DND-41 (cell line): Measurements from ENCODE around the gene EHD3.

Experiments
- EZH2 ChIP-seq: IDR thresholded peaks from 3 replicates; pipeline ENCODE4 v1.6.1; 2012; ENCODE audit warnings: borderline replicate concordance, low read depth, mild to moderate bottlenecking, moderate library complexity, low read length, inconsistent platforms; ENCODE audit not compliant: severe bottlenecking
- TF ChIP-seq, protein P1 (sequence below): IDR thresholded peaks from 2 replicates; pipeline ENCODE4 v1.5.1; 2012; ENCODE audit warnings: borderline replicate concordance, low read length, moderate library complexity, mild to moderate bottlenecking; ENCODE audit not compliant: poor library complexity, severe bottlenecking; ENCODE audit errors: extremely low read depth

DNA sequence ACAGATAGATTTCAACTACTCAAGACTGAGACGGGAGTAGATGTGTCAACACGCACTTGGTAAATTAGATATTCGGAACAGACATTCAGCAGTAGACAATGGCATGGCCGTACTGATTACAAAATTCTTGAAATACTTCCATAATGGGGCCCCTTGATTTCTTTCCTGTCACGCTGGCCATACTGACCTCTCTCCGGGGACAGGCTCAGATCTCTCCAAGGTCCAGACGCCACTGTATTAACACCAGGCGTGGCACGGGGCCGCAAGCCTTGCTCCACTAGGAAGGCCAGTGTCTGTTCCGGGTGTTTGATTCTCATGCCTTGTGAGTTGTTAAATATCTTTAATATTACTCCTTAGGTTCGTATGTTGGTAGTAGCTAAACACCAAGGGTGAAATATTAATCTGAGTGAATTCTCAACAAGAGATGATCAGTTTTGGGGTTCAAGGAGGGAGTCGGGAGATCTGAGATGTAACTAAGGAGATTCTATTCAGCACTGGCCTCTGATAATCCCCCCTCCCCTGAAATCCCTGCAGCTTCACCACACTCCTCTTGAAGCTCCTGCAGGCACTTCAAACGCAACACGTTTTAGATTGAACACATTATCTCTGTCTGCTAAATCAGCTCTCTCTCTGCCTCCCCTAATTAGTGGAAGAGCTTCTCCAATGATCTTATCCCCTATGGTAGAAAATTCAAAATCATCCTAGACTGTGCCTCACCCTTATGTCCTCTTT, 2.2 kb upstream of the EHD3 start:
- TF ChIP-seq, protein P1, sequence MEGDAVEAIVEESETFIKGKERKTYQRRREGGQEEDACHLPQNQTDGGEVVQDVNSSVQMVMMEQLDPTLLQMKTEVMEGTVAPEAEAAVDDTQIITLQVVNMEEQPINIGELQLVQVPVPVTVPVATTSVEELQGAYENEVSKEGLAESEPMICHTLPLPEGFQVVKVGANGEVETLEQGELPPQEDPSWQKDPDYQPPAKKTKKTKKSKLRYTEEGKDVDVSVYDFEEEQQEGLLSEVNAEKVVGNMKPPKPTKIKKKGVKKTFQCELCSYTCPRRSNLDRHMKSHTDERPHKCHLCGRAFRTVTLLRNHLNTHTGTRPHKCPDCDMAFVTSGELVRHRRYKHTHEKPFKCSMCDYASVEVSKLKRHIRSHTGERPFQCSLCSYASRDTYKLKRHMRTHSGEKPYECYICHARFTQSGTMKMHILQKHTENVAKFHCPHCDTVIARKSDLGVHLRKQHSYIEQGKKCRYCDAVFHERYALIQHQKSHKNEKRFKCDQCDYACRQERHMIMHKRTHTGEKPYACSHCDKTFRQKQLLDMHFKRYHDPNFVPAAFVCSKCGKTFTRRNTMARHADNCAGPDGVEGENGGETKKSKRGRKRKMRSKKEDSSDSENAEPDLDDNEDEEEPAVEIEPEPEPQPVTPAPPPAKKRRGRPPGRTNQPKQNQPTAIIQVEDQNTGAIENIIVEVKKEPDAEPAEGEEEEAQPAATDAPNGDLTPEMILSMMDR, result no peak
- TF ChIP-seq EZH2, result no peak
